ENCODE measurements around the gene KIF2C. TPM values are rescaled to one million over a fixed set of nuclear protein-coding genes. Genes with fewer than 3 reads are reported as not detected.
"Not testable (repeated sequence)": the region's sequence is repeated elsewhere in the genome, so short reads cannot be mapped to it uniquely, and the experiment has no call there.

The KIF2C gene
- total RNA-seq, 2 donors from 2014 or later: 0.43 to 0.93 TPM

- intact Hi-C loops (cut with DNase I): loop anchor here in 1 of 2 donors (10.0 kb wide), 2 partner anchors 48 to 218 kb away; no protein-coding TSS in a partner anchor
These were observed 47.3 kb downstream of the KIF2C start for GRCh38 chr1:44786841-44787426.

GRCh38 chr1:44787506-44787905, 47.9 kb downstream of the KIF2C start:
- peak; percentile 75 for DNase-seq (ENCODE audit: low spot score)
- intact Hi-C loops (cut with DNase I): loop anchor here in 1 of 2 donors (10.0 kb wide), 2 partner anchors 47 to 217 kb away; no protein-coding TSS in a partner anchor

More at GRCh38 chr1:44786841-44787426, 47.3 kb downstream of the KIF2C start:
- peak; percentile 55 for DNase-seq (ENCODE audit: low spot score)

- DNase-seq (ENCODE audit: low spot score): peak; percentile 64
- intact Hi-C loops (cut with DNase I): loop anchor here in 1 of 2 donors (10.0 kb wide), 2 partner anchors 47 to 217 kb away; no protein-coding TSS in a partner anchor
These were observed 48.7 kb downstream of the KIF2C start, which contains the start of gene BEST4 for GRCh38 chr1:44788120-44788860. Gene BEST4 (minus strand): TSS chr1:44788170. CDS start chr1:44787705, 465 bp downstream.

GRCh38 chr1:44790968-44791801, 51.5 kb downstream of the KIF2C start:
- peak; percentile 55 for DNase-seq (ENCODE audit: low spot score)
- intact Hi-C loops (cut with DNase I): loop anchor here in 1 of 2 donors (5.0 kb wide), 1 partner anchor 51 kb away; the partner anchor contains the start of gene PTCH2

- intact Hi-C loops (cut with DNase I): loop anchor here in 1 of 2 donors (5.0 kb wide), 1 partner anchor 49 kb away; the partner anchor contains the start of gene PTCH2
- DNase-seq (ENCODE audit: low spot score): peak; percentile 46
These were observed 53.3 kb downstream of the KIF2C start for GRCh38 chr1:44792736-44793502.

GRCh38 chr1:44797886-44798285, 58.2 kb downstream of the KIF2C start:
- DNase-seq (ENCODE audit: low spot score): peak; percentile 29
- intact Hi-C loops (cut with DNase I): not testable (repeated sequence)

GRCh38 chr1:44798481-44799365, 59.1 kb downstream of the KIF2C start:
- intact Hi-C loops (cut with DNase I): no loop called here
- peak; percentile 79 for DNase-seq (ENCODE audit: low spot score)

- intact Hi-C loops (cut with DNase I): no loop called here
- DNase-seq (ENCODE audit: low spot score): peak; percentile 99
These were observed 60.3 kb downstream of the KIF2C start, which contains the start of gene PLK3 for GRCh38 chr1:44799770-44800584. Gene PLK3 (plus strand): TSS chr1:44800377. CDS start chr1:44800464, 87 bp downstream.

GRCh38 chr1:44801491-44802305, 62.1 kb downstream of the KIF2C start:
- peak; percentile 80 for DNase-seq (ENCODE audit: low spot score)
- intact Hi-C loops (cut with DNase I): no loop called here

GRCh38 chr1:44802306-44803061, 62.8 kb downstream of the KIF2C start:
- peak; percentile 74 for DNase-seq (ENCODE audit: low spot score)
- intact Hi-C loops (cut with DNase I): no loop called here

- no peak for DNase-seq (ENCODE audit: low spot score)
- intact Hi-C loops (cut with DNase I): no loop called here
These were observed 63.4 kb downstream of the KIF2C start for GRCh38 chr1:44803062-44803311.

- DNase-seq (ENCODE audit: low spot score): peak; percentile 78
- intact Hi-C loops (cut with DNase I): no loop called here
These were observed 63.9 kb downstream of the KIF2C start for GRCh38 chr1:44803312-44804095.

- intact Hi-C loops (cut with DNase I): no loop called here
These were observed 65.8 kb downstream of the KIF2C start for GRCh38 chr1:44805311-44806024.

GRCh38 chr1:44806025-44806703, 66.5 kb downstream of the KIF2C start:
- DNase-seq (ENCODE audit: low spot score): peak; percentile 84
- intact Hi-C loops (cut with DNase I): no loop called here

More at GRCh38 chr1:44805311-44806024, 65.8 kb downstream of the KIF2C start:
- peak; percentile 84 for DNase-seq (ENCODE audit: low spot score)
